GM08714 (cell line): ENCODE results near the gene GFRA1.

Experiments used
- H3K4me3 ChIP-seq: fragments of 200-500 bp; sonication (Bioruptor generic); 2 replicates; pipeline ENCODE4 v1.5.1; 2014; ENCODE audit warnings: mild to moderate bottlenecking, low read length, inconsistent platforms
- ZNF274 ChIP-seq: IDR thresholded peaks from 2 replicates; pipeline ENCODE4 v1.6.1; 2012; ENCODE audit warnings: mild to moderate bottlenecking, low read depth, low read length

GFRA1 gene, protein sequence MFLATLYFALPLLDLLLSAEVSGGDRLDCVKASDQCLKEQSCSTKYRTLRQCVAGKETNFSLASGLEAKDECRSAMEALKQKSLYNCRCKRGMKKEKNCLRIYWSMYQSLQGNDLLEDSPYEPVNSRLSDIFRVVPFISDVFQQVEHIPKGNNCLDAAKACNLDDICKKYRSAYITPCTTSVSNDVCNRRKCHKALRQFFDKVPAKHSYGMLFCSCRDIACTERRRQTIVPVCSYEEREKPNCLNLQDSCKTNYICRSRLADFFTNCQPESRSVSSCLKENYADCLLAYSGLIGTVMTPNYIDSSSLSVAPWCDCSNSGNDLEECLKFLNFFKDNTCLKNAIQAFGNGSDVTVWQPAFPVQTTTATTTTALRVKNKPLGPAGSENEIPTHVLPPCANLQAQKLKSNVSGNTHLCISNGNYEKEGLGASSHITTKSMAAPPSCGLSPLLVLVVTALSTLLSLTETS

DNA sequence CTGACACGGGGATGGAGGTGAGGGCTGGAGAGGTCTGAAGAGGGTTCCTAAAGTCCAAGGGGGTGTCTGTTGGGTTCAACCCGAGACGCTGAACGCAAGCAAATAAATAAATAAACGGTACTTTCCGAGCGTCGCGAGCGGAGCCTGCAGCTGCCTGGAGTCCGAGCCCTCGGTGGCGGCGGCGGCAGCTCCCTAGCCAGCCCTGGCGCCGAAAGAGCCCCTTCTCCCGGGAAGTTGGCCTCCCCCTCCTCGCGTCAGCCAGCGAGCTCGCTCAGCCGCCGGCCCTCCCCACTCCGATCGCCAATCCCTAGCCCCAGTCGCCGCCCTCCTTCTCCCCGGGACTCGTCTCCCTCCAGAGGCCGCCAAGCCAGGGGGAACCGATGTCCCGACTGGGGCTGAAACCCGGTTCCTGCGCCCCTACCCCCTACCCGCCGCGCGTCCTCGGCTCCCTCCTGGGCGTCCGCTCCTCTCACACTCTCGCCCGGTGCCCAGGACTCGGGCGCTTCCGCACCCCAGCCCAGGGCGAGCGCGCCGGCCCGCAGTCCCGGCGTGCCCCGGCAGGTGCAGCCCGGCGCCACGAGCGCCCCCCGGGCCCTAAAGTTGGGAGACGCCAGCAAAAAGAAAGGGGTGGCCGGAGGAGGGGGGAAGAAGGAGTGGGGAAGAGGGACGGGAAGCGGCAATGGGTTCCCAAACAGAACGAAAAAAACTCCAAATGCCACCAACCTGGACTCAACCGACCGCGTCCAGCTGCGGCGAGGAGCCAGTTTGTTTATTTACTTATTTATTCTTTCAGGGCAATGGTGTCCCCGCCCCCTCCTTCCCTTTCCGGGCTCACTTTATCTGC is at the start of gene GFRA1:
TSS of gene GFRA1 (minus strand) at position 767 of the 844 bp plus-strand sequence. CDS start 1,177 bp downstream, outside the sequence.
- H3K4me3 ChIP-seq: peak within 1 kb of the TSS; percentile 15
- no peak for TF ChIP-seq ZNF274

DNA sequence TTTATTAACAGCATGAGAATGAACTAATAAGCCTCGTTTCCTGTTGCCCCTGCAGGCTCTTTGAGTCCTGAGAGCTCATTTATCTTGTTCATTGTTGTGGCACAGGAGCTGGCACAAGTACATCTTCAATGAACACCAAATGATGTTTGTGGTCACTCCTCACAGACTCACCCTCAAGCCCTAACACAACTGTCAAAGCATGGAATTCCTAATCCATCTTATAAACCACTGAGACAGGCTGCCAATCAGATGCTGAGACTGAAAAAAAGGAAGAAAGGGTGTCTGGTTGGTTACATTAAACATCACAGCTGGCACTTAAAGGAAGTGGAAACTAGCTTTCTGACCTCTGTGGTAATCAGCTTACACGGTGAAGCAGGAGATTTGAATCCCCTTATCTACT is 43.5 kb upstream of the GFRA1 start:
- no peak overlapping the region for H3K4me3 ChIP-seq
- TF ChIP-seq ZNF274: no peak

- TF ChIP-seq ZNF274: no peak
Measured at GRCh38 chr10:116312548-116312947, 39.5 kb upstream of the GFRA1 start.

DNA sequence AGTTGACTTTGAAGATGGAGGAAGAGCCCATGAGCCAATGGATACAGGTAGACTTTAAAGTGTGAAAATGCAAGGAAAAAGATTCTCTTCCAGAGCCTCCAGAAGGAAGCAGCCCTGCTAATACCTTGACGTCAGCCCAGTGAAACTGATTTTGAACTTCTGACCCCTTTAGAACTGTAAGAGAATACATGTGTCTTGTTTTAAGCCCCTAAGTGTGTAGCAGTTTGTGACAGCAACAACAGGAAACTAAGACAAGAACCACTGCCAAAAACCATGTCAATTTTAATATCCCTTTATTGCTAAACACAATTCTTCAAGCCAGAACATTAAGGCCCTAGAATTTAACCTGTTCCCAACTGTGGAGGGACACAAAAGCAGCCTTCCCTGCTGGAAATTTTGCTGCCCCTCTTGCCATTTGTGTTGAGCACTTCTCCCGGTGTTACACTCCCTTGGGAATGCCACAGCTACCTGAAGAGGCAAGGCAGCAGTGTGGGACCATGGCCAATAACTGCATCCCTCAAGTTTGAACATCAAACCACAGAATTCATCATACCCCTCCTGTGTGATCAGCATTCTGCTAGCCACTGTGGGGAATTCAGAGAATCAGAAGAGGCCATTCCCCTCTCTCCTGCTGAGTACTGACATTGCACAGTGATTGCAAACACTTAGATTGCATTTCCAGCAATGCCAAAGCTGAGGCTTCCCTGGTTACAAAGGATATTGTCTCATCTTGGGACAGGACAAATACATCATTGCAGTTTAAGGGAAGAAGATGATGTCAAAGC is 38.9 kb upstream of the GFRA1 start:
- no peak for TF ChIP-seq ZNF274
- H3K4me3 ChIP-seq: no peak overlapping the region

More at GRCh38 chr10:116312548-116312947, 39.5 kb upstream of the GFRA1 start:
- no peak overlapping the region for H3K4me3 ChIP-seq

GRCh38 chr10:116311016-116311415 is 38.0 kb upstream of the GFRA1 start:
- H3K4me3 ChIP-seq: no peak overlapping the region
- TF ChIP-seq ZNF274: no peak

- no peak overlapping the region for H3K4me3 ChIP-seq
- TF ChIP-seq ZNF274: no peak
Measured at GRCh38 chr10:116307455-116307854, 34.4 kb upstream of the GFRA1 start.

GRCh38 chr10:116306847-116307246 is 33.8 kb upstream of the GFRA1 start:
- H3K4me3 ChIP-seq: no peak overlapping the region
- TF ChIP-seq ZNF274: no peak

GRCh38 chr10:116304923-116305322 is 31.9 kb upstream of the GFRA1 start:
- TF ChIP-seq ZNF274: no peak
- no peak overlapping the region for H3K4me3 ChIP-seq

GRCh38 chr10:116300542-116300941 is 27.5 kb upstream of the GFRA1 start:
- no peak for TF ChIP-seq ZNF274
- H3K4me3 ChIP-seq: no peak overlapping the region

DNA sequence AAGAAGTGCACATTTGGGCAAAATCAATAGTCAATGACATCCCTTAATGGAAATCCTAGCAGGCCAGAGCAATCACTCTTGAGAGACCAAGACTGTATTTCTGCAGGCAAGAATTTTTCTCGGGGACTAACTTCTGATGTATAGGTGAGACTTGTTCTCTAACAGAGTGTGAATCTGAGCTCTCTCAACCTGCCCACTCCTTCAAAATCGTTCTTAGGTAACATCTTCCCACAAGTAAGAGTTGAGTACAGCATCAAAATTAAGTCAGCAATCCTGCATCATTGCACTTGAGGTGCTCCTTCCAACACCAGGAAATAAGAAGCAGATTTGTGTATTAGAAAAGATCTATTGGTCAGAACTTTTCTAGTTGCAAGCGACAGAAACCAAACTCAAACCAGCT is 25.6 kb upstream of the GFRA1 start:
- TF ChIP-seq ZNF274: no peak

DNA sequence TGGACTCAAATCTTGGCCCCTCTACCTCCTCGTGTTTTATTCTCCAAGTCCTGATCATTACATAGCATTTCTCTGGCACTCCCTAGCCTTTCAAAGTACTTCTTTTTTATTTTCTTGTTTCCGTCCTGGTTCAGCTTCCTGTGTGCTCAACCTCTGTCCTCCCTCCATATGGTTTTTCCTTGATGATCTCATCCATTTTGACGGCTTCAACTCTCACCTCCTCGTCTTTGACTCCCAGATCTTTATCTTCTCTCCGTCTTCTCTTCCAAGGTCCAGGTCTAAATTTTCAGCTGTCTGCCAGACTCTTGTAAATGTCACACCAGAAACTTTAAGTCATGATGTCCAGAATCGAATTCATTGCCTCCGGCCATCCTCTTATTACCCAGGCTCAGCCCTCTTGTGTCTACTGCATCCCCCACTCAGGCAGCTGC is 23.3 kb upstream of the GFRA1 start:
- no peak for TF ChIP-seq ZNF274
- no peak overlapping the region for H3K4me3 ChIP-seq

More for the DNA sequence above, 25.6 kb upstream of the GFRA1 start:
- no peak overlapping the region for H3K4me3 ChIP-seq

GRCh38 chr10:116292493-116292892 is 19.5 kb upstream of the GFRA1 start:
- no peak overlapping the region for H3K4me3 ChIP-seq
- TF ChIP-seq ZNF274: no peak

DNA sequence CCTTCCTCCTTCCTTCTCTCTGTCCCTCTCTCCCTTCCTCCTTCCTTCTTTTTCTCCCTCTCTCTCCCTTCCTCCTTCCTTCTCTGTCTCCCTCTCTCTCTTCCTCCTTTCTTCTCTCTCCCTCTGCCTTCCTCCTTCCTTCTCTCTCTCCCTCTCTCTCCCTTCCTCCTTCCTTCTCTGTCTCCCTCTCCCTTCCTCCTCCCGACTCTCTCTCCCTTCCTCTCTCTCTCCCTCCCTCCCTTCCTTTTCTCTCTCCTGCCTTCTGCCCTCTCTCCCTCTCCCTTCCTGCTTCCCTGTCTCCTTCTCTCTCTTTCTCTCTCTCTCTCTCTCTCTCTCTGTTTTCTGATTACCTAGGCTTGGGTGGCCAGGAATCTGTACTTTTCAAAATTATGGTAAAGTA is 16.6 kb upstream of the GFRA1 start:
- H3K4me3 ChIP-seq: no peak overlapping the region
- TF ChIP-seq ZNF274: no peak
